GM19372 (cell line): ENCODE results near the gene FAM76A.

Source experiments
- ATAC-seq: cut with Tn5 transposase; IDR thresholded peaks from one replicate; pipeline ENCODE4 v1.9.1; 2021; ENCODE audit warnings: mild to moderate bottlenecking, low read depth, moderate library complexity; ENCODE audit not compliant: unreplicated experiment

Gene FAM76A

DNA sequence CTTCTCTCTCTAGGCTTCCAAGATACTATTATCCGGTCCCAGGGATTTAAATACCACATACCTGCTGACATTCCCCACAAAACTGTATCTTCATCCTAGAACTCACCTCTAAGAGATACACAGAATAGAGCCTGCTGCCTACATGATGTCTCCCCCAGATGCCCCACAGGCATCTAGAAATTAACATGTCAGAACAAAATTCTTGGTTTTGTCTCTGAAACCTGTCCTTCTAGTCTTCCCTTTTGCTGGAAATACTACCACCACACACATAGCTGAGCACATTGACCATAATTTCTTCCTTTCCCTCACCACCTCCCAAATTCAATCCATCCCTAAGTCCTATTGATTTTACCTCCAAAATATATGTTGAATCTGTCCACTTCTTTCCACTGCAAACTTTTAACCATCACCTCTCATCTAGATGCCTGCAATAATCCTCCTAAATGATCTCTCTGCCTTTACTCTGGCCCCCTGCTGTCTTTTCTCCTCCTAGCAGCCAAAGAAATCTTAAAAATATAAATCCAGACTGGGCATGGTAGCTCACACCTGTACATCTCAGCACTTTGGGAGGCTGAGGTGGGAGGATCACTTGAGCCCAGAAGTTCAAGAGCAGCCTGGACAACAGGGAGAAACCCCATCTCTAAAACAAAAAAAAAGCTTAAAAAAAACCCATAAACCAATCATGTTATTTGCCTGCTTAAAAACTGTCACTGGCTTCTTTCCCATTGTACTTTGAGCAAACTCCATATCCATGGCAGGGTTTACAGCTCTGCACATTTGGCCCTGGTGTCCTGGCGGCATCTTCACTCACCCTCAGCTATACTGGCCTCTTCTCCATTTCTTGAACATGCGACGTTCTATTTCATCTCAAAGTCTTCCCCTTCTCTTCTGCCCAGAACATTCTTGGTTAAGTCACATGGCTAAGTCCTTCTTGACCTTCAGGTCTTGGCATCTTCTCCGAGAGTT lies 6.2 kb upstream of the FAM76A start:
- ATAC-seq: no peak

DNA sequence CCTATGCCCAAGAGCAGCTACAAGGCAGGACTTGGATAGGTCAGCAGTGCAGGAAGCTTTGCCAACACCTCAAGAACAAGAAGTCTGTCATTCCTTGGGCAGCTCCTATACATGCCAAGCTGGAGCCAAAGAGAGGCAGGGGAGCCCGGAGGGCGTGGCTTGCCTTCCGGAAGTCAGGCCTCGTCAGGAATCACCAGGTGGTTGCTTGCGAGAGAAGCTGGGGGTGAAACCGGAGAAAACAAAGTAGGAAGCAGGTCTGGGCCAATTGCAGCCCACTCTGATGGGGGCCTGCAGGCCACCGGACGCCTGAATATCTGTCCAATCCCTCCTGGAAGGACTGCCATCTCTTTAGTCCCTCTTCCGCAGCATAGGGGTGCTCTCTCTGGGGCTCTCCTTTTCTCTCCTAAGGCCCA lies 794 bp upstream of the FAM76A start:
- ATAC-seq: no peak

GRCh38 chr1:27726173-27727044 lies 648 bp downstream of the FAM76A start:
- ATAC-seq: peak; percentile 33

- ATAC-seq: no peak
Measured at GRCh38 chr1:27727126-27727525, 1.4 kb downstream of the FAM76A start.

- ATAC-seq: no peak
Measured at GRCh38 chr1:27736252-27736651, 10.5 kb downstream of the FAM76A start.

- no peak for ATAC-seq
Measured at GRCh38 chr1:27741121-27741520, 15.4 kb downstream of the FAM76A start.

- ATAC-seq: no peak
Measured at GRCh38 chr1:27744556-27744955, 18.8 kb downstream of the FAM76A start.

- no peak for ATAC-seq
Measured at GRCh38 chr1:27745466-27745865, 19.7 kb downstream of the FAM76A start.

DNA sequence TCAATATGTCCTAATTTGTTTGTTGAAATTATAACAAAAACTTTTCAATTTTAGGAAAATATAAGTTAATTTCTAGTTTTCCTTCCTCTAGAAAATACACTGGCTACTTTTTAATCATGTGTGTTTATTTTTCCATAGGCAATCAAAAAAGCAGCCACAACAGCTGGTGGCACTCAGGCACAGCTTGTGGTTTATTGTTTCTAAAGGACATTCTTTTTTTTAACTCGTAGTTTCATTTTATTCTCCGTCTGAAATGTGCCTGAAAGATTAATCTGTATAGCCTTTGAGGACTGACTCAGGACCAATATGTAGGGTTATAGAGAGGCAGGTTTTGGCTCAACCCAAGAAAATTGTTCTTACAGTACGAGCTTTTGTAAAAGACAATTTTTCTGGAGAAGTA lies 26.6 kb downstream of the FAM76A start:
- no peak for ATAC-seq

GRCh38 chr1:27755286-27755685 lies 29.5 kb downstream of the FAM76A start:
- ATAC-seq: no peak

- ATAC-seq: no peak
Measured at GRCh38 chr1:27755865-27756264, 30.1 kb downstream of the FAM76A start.

- ATAC-seq: no peak
Measured at GRCh38 chr1:27759236-27759635, 33.5 kb downstream of the FAM76A start.

GRCh38 chr1:27760426-27760825 lies 34.7 kb downstream of the FAM76A start:
- no peak for ATAC-seq

DNA sequence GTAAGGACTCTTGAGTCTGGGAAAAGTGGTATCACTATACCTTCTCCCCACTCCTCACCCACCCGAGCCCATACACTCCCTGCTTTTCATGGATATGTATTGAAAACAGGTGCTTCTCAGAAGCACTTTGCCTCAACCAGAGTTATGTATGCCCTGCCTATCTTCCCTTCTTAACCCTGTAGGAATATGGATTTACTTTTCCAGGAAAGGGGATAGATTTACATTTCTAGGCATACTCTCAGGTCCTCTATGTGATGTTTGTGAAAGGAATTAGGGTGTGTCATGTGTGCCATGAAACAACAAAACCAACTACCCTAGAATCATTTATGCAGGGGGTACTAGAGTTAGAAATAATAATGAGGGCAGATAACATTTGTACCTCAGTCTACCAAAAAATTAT lies 36.3 kb downstream of the FAM76A start:
- no peak for ATAC-seq

DNA sequence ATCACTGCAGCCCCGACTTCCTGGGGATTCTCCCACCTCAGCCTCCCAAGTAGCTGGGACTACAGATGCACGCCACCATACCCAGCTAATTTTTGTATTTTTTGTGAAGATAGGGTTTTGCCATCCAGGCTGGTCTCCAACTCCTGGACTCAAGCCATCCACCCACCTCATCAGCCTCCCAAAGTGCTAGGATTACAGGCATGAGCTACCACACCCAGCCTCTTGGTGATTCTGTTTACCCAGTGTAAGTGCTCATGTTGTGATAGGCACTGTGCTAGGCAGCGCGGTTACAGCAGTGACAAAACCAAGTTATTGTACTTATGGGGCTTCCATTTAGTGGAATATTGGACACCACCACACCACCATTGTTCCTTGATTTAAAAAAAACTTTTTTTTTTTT lies 37.6 kb downstream of the FAM76A start:
- no peak for ATAC-seq

- no peak for ATAC-seq
Measured at GRCh38 chr1:27770293-27770830, 44.6 kb downstream of the FAM76A start.

GRCh38 chr1:27772036-27772931 lies 46.5 kb downstream of the FAM76A start:
- ATAC-seq: no peak

DNA sequence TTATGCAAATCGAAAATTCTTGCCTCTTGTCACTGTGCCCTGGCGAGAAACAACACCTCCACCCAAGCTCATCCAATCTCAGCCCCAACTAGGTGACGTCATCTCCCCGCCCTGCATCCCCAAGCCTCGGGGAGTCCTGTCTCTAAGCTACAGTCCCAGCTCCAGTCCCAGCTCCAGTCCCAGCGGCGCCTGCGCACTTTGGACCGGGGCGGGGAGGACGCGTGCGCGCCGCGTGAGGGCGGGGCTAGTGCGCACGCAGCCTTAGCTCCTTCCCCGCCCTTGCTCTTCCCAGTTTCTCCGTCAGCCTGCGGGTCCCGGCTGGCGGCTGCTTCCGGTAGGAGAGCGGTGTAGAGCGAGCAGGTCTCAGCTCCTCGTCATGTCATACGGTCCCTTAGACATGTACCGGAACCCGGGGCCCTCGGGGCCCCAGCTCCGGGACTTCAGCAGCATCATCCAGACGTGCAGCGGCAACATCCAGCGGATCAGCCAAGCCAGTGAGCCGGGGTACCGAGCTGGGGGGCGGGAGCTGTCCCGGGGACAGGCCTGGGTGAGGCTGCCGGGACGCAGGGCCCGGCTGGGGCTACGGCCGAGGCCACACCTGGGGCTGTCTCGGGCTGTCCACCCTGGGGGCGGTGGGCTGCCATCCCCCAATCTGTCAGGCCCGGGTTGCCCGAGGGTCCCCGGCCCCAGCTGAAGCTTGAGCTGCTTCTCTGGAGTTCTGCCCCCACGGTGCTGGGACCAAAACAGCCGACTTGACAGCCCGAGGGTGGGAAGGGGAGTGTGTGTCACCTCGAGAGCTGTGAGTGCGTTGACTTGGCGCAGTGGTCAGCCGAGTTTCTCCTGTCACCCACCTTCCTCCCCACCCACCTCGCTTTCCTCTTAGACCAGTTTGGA lies 47.4 kb downstream of the FAM76A start, which contains the start of gene STX12:
STX12 (plus strand) TSS at position 288 of the 894 bp plus-strand sequence; CDS start at position 377, 89 bp downstream.
- peak; percentile 95 for ATAC-seq
